Caco-2 (cell line): ENCODE data around the gene ELL2. TPM values are rescaled to one million over a fixed set of nuclear protein-coding genes. Genes with fewer than 3 reads are reported as not detected.
A peak's percentile ranks its signal among the peaks of the same experiment; 100 is the strongest.

Experiments used
- BruUV-seq: library from RNA; stranded (reverse); fragments of 400-500 nt; replicated peaks from 2 replicates; lab custom pipeline; 2021; lab: Mats Ljungman, UMichigan
- CTCF ChIA-PET: fragments of 300-600 bp; sonication (Branson Sonifier 250); formaldehyde crosslinking; loops from one replicate; lab custom pipeline; 2022; ENCODE audit warnings: antibody characterized with exemption; lab: Charles Lee
- POLR2A ChIA-PET: fragments of 300-600 bp; sonication (Branson Sonifier 250); formaldehyde crosslinking; loops from one replicate; lab custom pipeline; 2022; ENCODE audit warnings: antibody characterized with exemption; lab: Charles Lee
- DNase-seq, 2 experiments: peaks; one replicate each; pipeline versions ENCODE4 v3.0.0 to v3.0.0-alpha.2; 2020 to 2022
- H3K27me3 ChIP-seq: replicated peaks from 2 replicates; pipeline ENCODE4 v1.6.0; 2011; ENCODE audit warnings: low read length; ENCODE audit not compliant: control insufficient read depth, insufficient read depth
- H3K36me3 ChIP-seq: 2 replicates; pipeline ENCODE4 v1.5.1; 2011; ENCODE audit warnings: low read length; ENCODE audit not compliant: control insufficient read depth, insufficient read depth
- H3K4me1 ChIP-seq: fragments of 250-450 bp; sonication (Bioruptor Pico); 2 replicates; pipeline ENCODE4 v1.5.1; 2020; ENCODE audit warnings: mild to moderate bottlenecking
- H3K4me3 ChIP-seq: 2 replicates; pipeline ENCODE4 v1.5.1; 2011; ENCODE audit warnings: low read depth, mild to moderate bottlenecking, control low read depth, low read length
- H3K9me3 ChIP-seq: fragments of 250-450 bp; sonication (Bioruptor Pico); 2 replicates; pipeline ENCODE4 v1.5.1; 2020; ENCODE audit warnings: mild to moderate bottlenecking, moderate library complexity
- H3K27ac Mint-ChIP-seq: one replicate; pipeline ENCODE4 v1.8.0; 2022; ENCODE audit warnings: mixed read lengths; ENCODE audit not compliant: unreplicated experiment
- H3K27me3 Mint-ChIP-seq: one replicate; pipeline ENCODE4 v1.8.0; 2022; ENCODE audit warnings: mixed read lengths; ENCODE audit not compliant: insufficient read depth, unreplicated experiment
- H3K36me3 Mint-ChIP-seq: one replicate; pipeline ENCODE4 v1.8.0; 2022; ENCODE audit warnings: mild to moderate bottlenecking, mixed read lengths; ENCODE audit not compliant: insufficient read depth, unreplicated experiment
- H3K4me1 Mint-ChIP-seq: one replicate; pipeline ENCODE4 v1.8.0; 2022; ENCODE audit warnings: low read depth, mixed read lengths; ENCODE audit not compliant: unreplicated experiment
- H3K4me3 Mint-ChIP-seq: one replicate; pipeline ENCODE4 v1.8.0; 2022; ENCODE audit warnings: mild to moderate bottlenecking, moderate library complexity, mixed read lengths; ENCODE audit not compliant: unreplicated experiment
- H3K9me3 Mint-ChIP-seq: one replicate; pipeline ENCODE4 v1.8.0; 2022; ENCODE audit warnings: mixed read lengths; ENCODE audit not compliant: unreplicated experiment
- intact Hi-C: fragments of 100-400 bp; cut with micrococcal nuclease; formaldehyde crosslinking; loops from one replicate; pipeline ENCODE4 v1.10.0; 2022; ENCODE audit not compliant: unreplicated experiment
- total RNA-seq: library from RNA; stranded (reverse); gene quantifications from 2 replicates; pipeline ENCODE4 v1.2.3, GENCODE V29; 2022
- TF ChIP-seq, protein P1 (sequence below), 2 experiments: fragments of 200-600 bp in 1 of 2; IDR thresholded peaks; 1 replicate in 1 of 2; 2 replicates in 1 of 2; pipeline versions ENCODE4 v1.5.1 to v1.8.0; 2011 to 2022; ENCODE audit warnings: antibody characterized with exemption in 1 of 2, control low read depth in 1 of 2, inconsistent platforms in 1 of 2, low read depth in 1 of 2, low read length in 1 of 2, mild to moderate bottlenecking in 1 of 2, moderate library complexity in 1 of 2; ENCODE audit not compliant: insufficient read depth in 1 of 2, severe bottlenecking in 1 of 2, unreplicated experiment in 1 of 2

The ELL2 gene
- total RNA-seq, 1 experiment from 2014 or later: 81.0 TPM

DNA sequence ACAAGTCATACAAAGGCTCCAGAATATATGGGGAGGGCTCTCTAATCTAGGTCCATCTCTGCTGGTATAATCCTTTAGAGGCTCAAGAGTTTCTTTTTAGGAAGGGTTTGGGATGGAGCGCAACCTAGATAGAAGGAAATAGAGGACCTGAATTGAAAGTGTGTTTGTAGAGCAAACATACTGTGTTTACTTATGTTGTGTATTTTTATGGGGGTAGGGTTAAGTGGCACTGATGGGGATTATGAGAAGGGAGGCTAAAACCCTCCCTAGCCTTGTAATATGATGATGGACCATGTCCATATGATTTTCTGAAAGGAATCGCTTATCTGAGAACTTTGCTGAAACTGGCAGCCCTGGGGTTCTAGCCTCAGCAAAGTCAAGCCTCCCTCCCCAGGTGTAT lies 4.4 kb upstream of the ELL2 start:
- DNase-seq: no peak
- Mint-ChIP-seq H3K4me3 (no peak overlapping the region), H3K27me3 (no peaks in the 10 kb centered on the region), H3K9me3 (no peaks in the 10 kb centered on the region), H3K4me1 (peaks cover 23% of the 10 kb centered on the region), H3K36me3 (peaks cover 14% of the 10 kb centered on the region), H3K27ac (no peak overlapping the region)
- Histone ChIP-seq H3K36me3 (no peaks in the 10 kb centered on the region), H3K4me1 (peaks cover 43% of the 10 kb centered on the region), H3K27me3 (no peaks in the 10 kb centered on the region), H3K4me3 (no peak overlapping the region), H3K9me3 (no peaks in the 10 kb centered on the region)
- BruUV-seq: no TSS peak
- TF ChIP-seq, protein P1, sequence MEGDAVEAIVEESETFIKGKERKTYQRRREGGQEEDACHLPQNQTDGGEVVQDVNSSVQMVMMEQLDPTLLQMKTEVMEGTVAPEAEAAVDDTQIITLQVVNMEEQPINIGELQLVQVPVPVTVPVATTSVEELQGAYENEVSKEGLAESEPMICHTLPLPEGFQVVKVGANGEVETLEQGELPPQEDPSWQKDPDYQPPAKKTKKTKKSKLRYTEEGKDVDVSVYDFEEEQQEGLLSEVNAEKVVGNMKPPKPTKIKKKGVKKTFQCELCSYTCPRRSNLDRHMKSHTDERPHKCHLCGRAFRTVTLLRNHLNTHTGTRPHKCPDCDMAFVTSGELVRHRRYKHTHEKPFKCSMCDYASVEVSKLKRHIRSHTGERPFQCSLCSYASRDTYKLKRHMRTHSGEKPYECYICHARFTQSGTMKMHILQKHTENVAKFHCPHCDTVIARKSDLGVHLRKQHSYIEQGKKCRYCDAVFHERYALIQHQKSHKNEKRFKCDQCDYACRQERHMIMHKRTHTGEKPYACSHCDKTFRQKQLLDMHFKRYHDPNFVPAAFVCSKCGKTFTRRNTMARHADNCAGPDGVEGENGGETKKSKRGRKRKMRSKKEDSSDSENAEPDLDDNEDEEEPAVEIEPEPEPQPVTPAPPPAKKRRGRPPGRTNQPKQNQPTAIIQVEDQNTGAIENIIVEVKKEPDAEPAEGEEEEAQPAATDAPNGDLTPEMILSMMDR (IDR thresholded peaks at IDR 0.05; ENCODE audit: insufficient read depth in 1 of 2, low read depth in 1 of 2, low read length in 1 of 2, severe bottlenecking in 1 of 2, unreplicated experiment in 1 of 2): no peak
- CTCF ChIA-PET: no interaction called here
- POLR2A ChIA-PET: no interaction called here
- intact Hi-C loops: loop anchor here (1.0 kb wide), 1 partner anchor 21 kb away; no protein-coding TSS in a partner anchor

DNA sequence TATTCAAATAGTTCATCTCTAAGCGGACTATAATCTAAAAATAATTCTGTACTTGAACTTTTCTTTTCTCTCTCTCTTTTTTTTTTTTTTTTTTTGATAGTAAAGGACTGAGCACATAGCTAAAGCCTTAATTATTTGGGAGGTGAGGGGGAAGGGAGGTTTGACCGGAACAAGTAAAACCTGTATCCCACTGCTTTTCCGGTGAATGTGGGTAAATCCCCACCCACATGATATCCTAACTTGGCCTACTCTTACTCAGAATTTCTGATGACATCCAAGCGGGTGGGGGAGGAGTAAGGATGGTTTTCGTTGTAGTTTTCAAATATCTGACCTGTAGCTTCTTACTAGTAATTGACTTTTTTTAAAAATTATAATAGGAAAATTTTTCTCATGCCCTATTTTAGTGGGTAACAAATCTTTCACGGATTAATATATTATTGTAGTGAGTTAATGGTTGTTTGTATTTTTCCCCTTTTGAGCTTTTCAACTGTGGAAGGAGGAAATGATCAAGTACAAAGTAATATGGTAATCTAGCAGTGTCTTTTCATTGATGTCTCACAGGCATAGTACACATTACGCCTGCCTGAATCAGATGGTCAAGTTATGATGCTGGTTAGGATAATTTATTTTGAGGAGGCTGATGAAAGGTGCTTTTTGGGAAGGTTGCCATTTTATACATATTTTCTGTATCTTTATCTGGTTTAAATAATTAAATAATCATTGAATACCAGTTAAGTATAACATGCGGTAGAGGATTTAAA lies 2.2 kb upstream of the ELL2 start:
- H3K9me3 ChIP-seq: no peaks in the 10 kb centered on the region
- H3K36me3 ChIP-seq: no peaks in the 10 kb centered on the region
- TF ChIP-seq, protein P1 (IDR thresholded peaks at IDR 0.05; ENCODE audit: insufficient read depth in 1 of 2, low read depth in 1 of 2, low read length in 1 of 2, severe bottlenecking in 1 of 2, unreplicated experiment in 1 of 2): no peak
- DNase-seq: no peak
- Mint-ChIP-seq H3K27ac (no peak overlapping the region), H3K4me3 (no peak overlapping the region), H3K36me3 (peaks cover 35% of the 10 kb centered on the region), H3K27me3 (no peaks in the 10 kb centered on the region), H3K9me3 (no peaks in the 10 kb centered on the region), H3K4me1 (peaks cover 39% of the 10 kb centered on the region)
- POLR2A ChIA-PET: interaction anchor here (1.0 to 1.4 kb wide), 2 partner anchors 20 to 23 kb away, joined by 3 read pairs; no protein-coding TSS in a partner anchor
- peaks cover 36% of the 10 kb centered on the region for H3K4me1 ChIP-seq
- intact Hi-C loops: loop anchor here (2.0 to 5.0 kb wide), 6 partner anchors 53 to 678 kb away; no protein-coding TSS in a partner anchor
- CTCF ChIA-PET: no interaction called here
- no peak overlapping the region for H3K4me3 ChIP-seq
- no TSS peak for BruUV-seq
- H3K27me3 ChIP-seq: no peaks in the 10 kb centered on the region

DNA sequence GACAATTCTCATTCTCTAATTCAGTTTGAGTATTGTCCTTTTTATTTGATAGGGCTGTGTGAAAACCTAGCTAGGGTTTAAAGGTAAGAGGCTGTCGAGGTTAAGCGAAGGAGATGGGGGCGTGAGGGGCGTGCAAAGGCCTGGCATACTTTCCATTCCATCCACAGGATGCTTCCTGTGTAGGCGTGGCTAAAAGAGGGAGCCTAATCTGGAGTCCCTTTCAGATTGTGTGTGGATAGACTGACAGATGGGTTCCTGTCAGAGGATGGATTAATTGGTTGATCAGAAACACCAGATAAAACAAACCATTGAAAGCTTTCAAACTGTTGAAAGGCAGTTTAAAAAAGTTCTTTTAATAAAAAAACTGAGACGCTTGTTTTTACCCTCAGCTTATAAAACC lies 1.1 kb upstream of the ELL2 start:
- no peaks in the 10 kb centered on the region for H3K27me3 ChIP-seq
- H3K27ac Mint-ChIP-seq: peak overlapping the region; percentile 98
- H3K4me1 ChIP-seq: peaks cover 44% of the 10 kb centered on the region
- H3K9me3 Mint-ChIP-seq: no peaks in the 10 kb centered on the region
- peak overlapping the region; percentile 36 for H3K4me3 ChIP-seq
- CTCF ChIA-PET: interaction anchor here (0.5 to 3.1 kb wide), 4 partner anchors 23 to 374 kb away, joined by 3 to 14 read pairs (median 6); no protein-coding TSS in a partner anchor
- H3K4me3 Mint-ChIP-seq: peak overlapping the region; percentile 86
- H3K27me3 Mint-ChIP-seq: no peaks in the 10 kb centered on the region
- H3K36me3 Mint-ChIP-seq: peaks cover 35% of the 10 kb centered on the region
- intact Hi-C loops: loop anchor here (1.0 to 5.0 kb wide), 10 partner anchors 25 to 680 kb away; partner anchors contain the start of gene RFESD
- no peaks in the 10 kb centered on the region for H3K9me3 ChIP-seq
- no TSS peak for BruUV-seq
- POLR2A ChIA-PET: interaction anchor here (0.5 to 2.0 kb wide), 6 partner anchors 11 to 184 kb away, joined by 3 to 18 read pairs (median 4); no protein-coding TSS in a partner anchor
- peaks cover 39% of the 10 kb centered on the region for H3K4me1 Mint-ChIP-seq
- H3K36me3 ChIP-seq: no peaks in the 10 kb centered on the region
- DNase-seq: peak; percentile 71 to 84
- TF ChIP-seq, protein P1 (IDR thresholded peaks at IDR 0.05; ENCODE audit: insufficient read depth in 1 of 2, low read depth in 1 of 2, low read length in 1 of 2, severe bottlenecking in 1 of 2, unreplicated experiment in 1 of 2): no peak
